Esophagus muscularis mucosa (tissue), 4 donors: Measurements from ENCODE around the gene ANKRD34B.

Source experiments
- EP300 ChIP-seq: sonication (generic); formaldehyde crosslinking; IDR thresholded peaks from one replicate; pipeline ENCODE4 v1.6.1; 2017; ENCODE audit warnings: antibody characterized with exemption
- POLR2A ChIP-seq: fragments of 450-650 bp; IDR thresholded peaks from one replicate; pipeline ENCODE4 v1.6.1; 2017; ENCODE audit warnings: antibody characterized with exemption, moderate library complexity, mild to moderate bottlenecking, low read depth
- TF ChIP-seq, protein P1 (sequence below), 3 experiments: fragments of 200-600 bp in 2 of 3; fragments of 450-650 bp in 1 of 3; sonication (generic) in 2 of 3; IDR thresholded peaks; one replicate each; pipeline ENCODE4 v1.5.1; 2017 to 2019; ENCODE audit warnings: antibody characterized with exemption in 3 of 3, mild to moderate bottlenecking in 2 of 3, moderate library complexity in 1 of 3

- TF ChIP-seq POLR2A (no peak), EP300 (no peak)
- TF ChIP-seq, protein P1, sequence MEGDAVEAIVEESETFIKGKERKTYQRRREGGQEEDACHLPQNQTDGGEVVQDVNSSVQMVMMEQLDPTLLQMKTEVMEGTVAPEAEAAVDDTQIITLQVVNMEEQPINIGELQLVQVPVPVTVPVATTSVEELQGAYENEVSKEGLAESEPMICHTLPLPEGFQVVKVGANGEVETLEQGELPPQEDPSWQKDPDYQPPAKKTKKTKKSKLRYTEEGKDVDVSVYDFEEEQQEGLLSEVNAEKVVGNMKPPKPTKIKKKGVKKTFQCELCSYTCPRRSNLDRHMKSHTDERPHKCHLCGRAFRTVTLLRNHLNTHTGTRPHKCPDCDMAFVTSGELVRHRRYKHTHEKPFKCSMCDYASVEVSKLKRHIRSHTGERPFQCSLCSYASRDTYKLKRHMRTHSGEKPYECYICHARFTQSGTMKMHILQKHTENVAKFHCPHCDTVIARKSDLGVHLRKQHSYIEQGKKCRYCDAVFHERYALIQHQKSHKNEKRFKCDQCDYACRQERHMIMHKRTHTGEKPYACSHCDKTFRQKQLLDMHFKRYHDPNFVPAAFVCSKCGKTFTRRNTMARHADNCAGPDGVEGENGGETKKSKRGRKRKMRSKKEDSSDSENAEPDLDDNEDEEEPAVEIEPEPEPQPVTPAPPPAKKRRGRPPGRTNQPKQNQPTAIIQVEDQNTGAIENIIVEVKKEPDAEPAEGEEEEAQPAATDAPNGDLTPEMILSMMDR (IDR thresholded peaks at IDR 0.05), result no peak
Observed at GRCh38 chr5:80577707-80578106, 7.6 kb upstream of the ANKRD34B start.
